Mesendoderm (in vitro differentiated cells): ENCODE data around the gene MYLIP.

ENCODE experiments used
- DNase-seq: peaks from one replicate; pipeline ENCODE4 v3.0.0; 2013
- H2AK5ac ChIP-seq: 2 replicates; pipeline ENCODE4 v1.6.1; 2013; ENCODE audit warnings: low read length, inconsistent platforms
- H2BK120ac ChIP-seq: 2 replicates; pipeline ENCODE4 v1.6.1; 2013; ENCODE audit warnings: low read depth, mild to moderate bottlenecking, low read length, moderate library complexity, mixed read lengths
- H2BK15ac ChIP-seq: replicated peaks from 2 replicates; pipeline ENCODE4 v1.6.1; 2013; ENCODE audit warnings: low read depth, mild to moderate bottlenecking, moderate library complexity
- H2BK5ac ChIP-seq: 2 replicates; pipeline ENCODE4 v1.6.1; 2013; ENCODE audit warnings: low read length, inconsistent platforms
- H3K18ac ChIP-seq: 2 replicates; pipeline ENCODE4 v1.6.1; 2013; ENCODE audit warnings: mild to moderate bottlenecking, low read length, mixed read lengths
- H3K23ac ChIP-seq: one replicate; pipeline ENCODE4 v1.6.1; 2013; ENCODE audit warnings: low read length
- H3K27ac ChIP-seq: 2 replicates; pipeline ENCODE4 v1.5.1; 2013; ENCODE audit warnings: low read depth, mild to moderate bottlenecking, inconsistent platforms, low read length, moderate library complexity
- H3K27me3 ChIP-seq: 2 replicates; pipeline ENCODE4 v1.6.1; 2013; ENCODE audit warnings: low read length, control low read depth, mild to moderate bottlenecking, inconsistent platforms; ENCODE audit not compliant: insufficient read depth, poor library complexity
- H3K36me3 ChIP-seq: 2 replicates; pipeline ENCODE4 v1.6.1; 2013; ENCODE audit warnings: low read length, inconsistent platforms; ENCODE audit not compliant: control insufficient read depth, insufficient read depth
- H3K4ac ChIP-seq: one replicate; pipeline ENCODE4 v1.6.1; 2013; ENCODE audit warnings: low read depth, mild to moderate bottlenecking, low read length, moderate library complexity
- H3K4me1 ChIP-seq: 2 replicates; pipeline ENCODE4 v1.6.1; 2013; ENCODE audit warnings: low read depth, low read length, inconsistent platforms; ENCODE audit not compliant: control insufficient read depth
- H3K4me2 ChIP-seq: 2 replicates; pipeline ENCODE4 v1.6.1; 2013; ENCODE audit warnings: low read length
- H3K4me3 ChIP-seq: 2 replicates; pipeline ENCODE4 v1.5.1; 2013; ENCODE audit warnings: mild to moderate bottlenecking, low read length
- H3K56ac ChIP-seq: one replicate; pipeline ENCODE4 v1.6.1; 2013; ENCODE audit warnings: low read length
- H3K79me1 ChIP-seq: 2 replicates; pipeline ENCODE4 v1.6.1; 2013; ENCODE audit warnings: low read length, inconsistent platforms
- H3K79me2 ChIP-seq: 2 replicates; pipeline ENCODE4 v1.6.1; 2013; ENCODE audit warnings: mild to moderate bottlenecking, low read length; ENCODE audit not compliant: control insufficient read depth, insufficient read depth
- H3K9ac ChIP-seq: 2 replicates; pipeline ENCODE4 v1.6.1; 2013; ENCODE audit warnings: low read length, inconsistent platforms
- H4K5ac ChIP-seq: one replicate; pipeline ENCODE4 v1.6.1; 2013; ENCODE audit warnings: low read length
- H4K8ac ChIP-seq: one replicate; pipeline ENCODE4 v1.6.1; 2013; ENCODE audit warnings: low read depth, mild to moderate bottlenecking, control low read depth, low read length, moderate library complexity
- WGBS: extraction: QIAGEN DNeasy Blood & Tissue Kit; methylation state at CpG from one replicate; pipeline ENCODE4 v1.1.7; 2013; ENCODE audit warnings: low lambda C conversion rate, missing lambda C conversion rate; ENCODE audit not compliant: insufficient coverage; ENCODE audit errors: extremely low coverage; 5-methylcytosine and 5-hydroxymethylcytosine counted together

The MYLIP gene

DNA sequence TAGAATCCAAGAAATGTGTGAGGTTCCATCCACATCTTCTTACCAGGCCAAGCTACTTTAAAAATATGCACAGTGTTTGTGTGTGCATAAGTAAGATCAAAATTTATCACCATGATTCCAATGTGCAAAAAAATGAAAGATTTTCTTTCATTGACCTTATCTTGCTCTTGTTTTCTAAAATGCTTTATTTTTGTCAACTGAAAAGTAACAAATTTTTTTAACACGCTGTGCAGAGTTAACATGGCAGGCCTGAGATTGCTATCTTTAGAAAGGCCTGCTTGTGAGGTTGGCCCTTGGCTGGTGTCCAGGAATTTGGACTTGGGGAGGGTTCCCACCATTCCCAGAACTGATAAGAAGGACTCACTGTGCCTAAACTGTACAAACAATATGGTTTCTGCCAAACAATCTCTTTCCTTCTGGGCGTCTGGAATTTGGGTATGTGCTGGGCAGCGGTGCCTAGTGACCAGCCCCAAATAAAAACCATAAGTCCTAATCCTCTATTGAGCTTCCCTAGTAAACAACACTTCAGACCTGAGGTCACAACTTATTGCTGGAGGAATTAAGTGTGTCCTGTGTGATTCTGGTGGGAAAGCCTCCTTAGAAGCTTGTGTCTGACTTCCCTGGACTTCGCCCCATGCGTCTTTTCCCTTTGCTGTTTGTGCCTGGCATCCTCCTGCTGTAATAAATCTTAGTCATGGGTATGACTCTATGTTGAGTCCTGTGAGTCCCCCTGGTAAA is 19.8 kb upstream of the MYLIP start:
- no peak overlapping the region for H3K18ac ChIP-seq
- H3K27ac ChIP-seq, result no peak overlapping the region
- H3K79me2 ChIP-seq, result no peaks in the 10 kb centered on the region
- H4K5ac ChIP-seq, result no peak overlapping the region
- H3K56ac ChIP-seq, result no peak overlapping the region
- no peak overlapping the region for H3K9ac ChIP-seq
- H3K4ac ChIP-seq, result no peak overlapping the region
- H2BK15ac ChIP-seq, result no peak overlapping the region
- H2BK5ac ChIP-seq, result no peak overlapping the region
- H3K4me2 ChIP-seq, result no peak overlapping the region
- no peak overlapping the region for H3K23ac ChIP-seq
- WGBS, result no CpG with 5 or more reads among the region's 5 CpGs
- no peak overlapping the region for H4K8ac ChIP-seq
- H3K79me1 ChIP-seq, result no peaks in the 10 kb centered on the region
- DNase-seq, result no peak
- H3K4me3 ChIP-seq, result no peak overlapping the region
- H2BK120ac ChIP-seq, result no peak overlapping the region
- H3K4me1 ChIP-seq, result no peaks in the 10 kb centered on the region
- no peak overlapping the region for H2AK5ac ChIP-seq
- no peaks in the 10 kb centered on the region for H3K36me3 ChIP-seq
- H3K27me3 ChIP-seq, result no peaks in the 10 kb centered on the region

DNA sequence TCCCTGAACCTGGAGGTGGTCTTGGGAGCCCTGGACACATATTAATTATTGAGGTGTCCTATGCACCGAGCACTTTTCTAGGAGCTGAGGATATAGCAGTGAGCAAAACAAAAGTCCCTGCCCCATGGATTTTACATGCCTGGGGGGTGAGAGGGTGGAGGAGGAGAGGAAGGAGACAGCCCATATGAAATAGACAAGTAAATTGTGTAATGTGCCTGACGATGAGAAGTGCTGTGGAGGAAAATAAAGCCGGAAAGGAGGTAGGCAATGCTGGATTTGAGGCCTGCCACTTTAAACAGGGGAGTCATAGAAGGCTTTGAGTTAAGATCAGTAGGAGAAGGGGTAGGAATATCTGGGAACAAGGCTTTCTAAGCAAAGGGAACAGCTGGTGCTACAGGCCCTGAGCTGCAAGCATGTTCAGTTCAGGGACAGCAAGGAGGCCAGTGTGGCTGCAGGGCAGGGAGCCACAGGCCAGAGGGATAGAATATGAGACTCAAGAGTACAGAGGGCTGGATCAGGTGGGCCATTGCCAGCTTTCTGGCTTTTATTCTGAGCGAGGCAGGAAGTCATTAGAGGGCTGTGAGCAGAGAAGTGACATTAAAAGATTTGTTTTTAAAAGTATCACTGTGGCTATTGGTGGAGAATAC is 19.1 kb upstream of the MYLIP start:
- no peak overlapping the region for H3K4ac ChIP-seq
- H4K5ac ChIP-seq, result no peak overlapping the region
- no peak for DNase-seq
- H3K79me2 ChIP-seq, result no peaks in the 10 kb centered on the region
- H2BK5ac ChIP-seq, result no peak overlapping the region
- H3K36me3 ChIP-seq, result no peaks in the 10 kb centered on the region
- no peaks in the 10 kb centered on the region for H3K4me1 ChIP-seq
- WGBS, result no CpG with 5 or more reads among the region's 4 CpGs
- H2BK120ac ChIP-seq, result no peak overlapping the region
- peak overlapping the region; percentile 28 for H4K8ac ChIP-seq
- H3K27ac ChIP-seq, result no peak overlapping the region
- no peak overlapping the region for H3K4me2 ChIP-seq
- no peak overlapping the region for H2BK15ac ChIP-seq
- H3K79me1 ChIP-seq, result no peaks in the 10 kb centered on the region
- no peak overlapping the region for H3K23ac ChIP-seq
- H3K9ac ChIP-seq, result no peak overlapping the region
- no peak overlapping the region for H3K18ac ChIP-seq
- H3K27me3 ChIP-seq, result no peaks in the 10 kb centered on the region
- no peak overlapping the region for H3K56ac ChIP-seq
- H3K4me3 ChIP-seq, result no peak overlapping the region
- no peak overlapping the region for H2AK5ac ChIP-seq

DNA sequence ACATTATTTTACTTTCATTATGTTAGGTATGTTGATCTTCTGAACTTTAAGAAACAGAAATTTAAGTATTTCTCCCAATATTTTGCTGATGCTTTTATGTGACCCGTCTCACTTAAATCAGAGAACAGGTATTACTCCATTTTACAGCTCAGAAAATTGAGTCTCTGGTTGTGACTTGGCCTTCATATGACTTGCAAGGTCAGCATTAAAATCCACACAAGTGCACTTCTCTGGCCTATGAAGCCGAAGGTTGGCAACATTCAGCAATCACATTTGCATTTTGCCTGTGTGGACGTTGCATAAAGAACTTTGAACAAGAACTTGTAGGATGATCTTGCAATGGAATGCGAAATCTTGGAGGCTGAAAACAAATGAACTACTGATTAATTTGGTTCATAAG is 10.1 kb upstream of the MYLIP start:
- H3K4me3 ChIP-seq, result no peak overlapping the region
- H3K79me1 ChIP-seq, result no peaks in the 10 kb centered on the region
- H2BK120ac ChIP-seq, result no peak overlapping the region
- no peaks in the 10 kb centered on the region for H3K4me1 ChIP-seq
- no CpG with 5 or more reads among the region's 4 CpGs for WGBS
- no peak overlapping the region for H3K18ac ChIP-seq
- no peak overlapping the region for H3K9ac ChIP-seq
- H3K56ac ChIP-seq, result no peak overlapping the region
- H4K8ac ChIP-seq, result no peak overlapping the region
- H3K79me2 ChIP-seq, result no peaks in the 10 kb centered on the region
- no peak overlapping the region for H3K4ac ChIP-seq
- no peak for DNase-seq
- no peaks in the 10 kb centered on the region for H3K27me3 ChIP-seq
- H2AK5ac ChIP-seq, result no peak overlapping the region
- no peak overlapping the region for H2BK15ac ChIP-seq
- no peaks in the 10 kb centered on the region for H3K36me3 ChIP-seq
- H3K27ac ChIP-seq, result no peak overlapping the region
- no peak overlapping the region for H2BK5ac ChIP-seq
- H3K4me2 ChIP-seq, result no peak overlapping the region
- no peak overlapping the region for H3K23ac ChIP-seq
- H4K5ac ChIP-seq, result no peak overlapping the region

DNA sequence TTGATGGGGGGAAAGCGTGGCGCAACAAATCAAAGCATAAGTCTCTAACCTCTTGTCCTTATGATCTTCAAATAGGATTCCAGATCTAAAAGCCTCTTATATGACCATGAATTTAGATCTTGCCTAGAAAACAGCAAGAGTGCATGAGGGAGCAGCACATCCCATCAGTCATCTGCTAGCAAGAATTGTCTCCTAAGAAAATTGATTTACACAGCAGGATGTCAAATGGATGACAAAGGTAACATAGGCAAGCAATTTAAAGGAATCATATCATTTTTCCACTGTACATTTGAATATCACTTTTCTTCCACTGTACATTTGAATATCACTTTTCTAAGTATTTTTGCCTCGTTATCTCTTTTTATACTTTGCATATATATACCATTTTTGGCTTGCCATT is 7.5 kb upstream of the MYLIP start:
- Histone ChIP-seq H2BK120ac (no peak overlapping the region), H3K36me3 (no peaks in the 10 kb centered on the region), H3K4ac (no peak overlapping the region), H3K4me1 (no peaks in the 10 kb centered on the region), H2BK5ac (no peak overlapping the region), H3K27ac (no peak overlapping the region), H2AK5ac (no peak overlapping the region), H3K18ac (no peak overlapping the region), H3K56ac (no peak overlapping the region), H3K79me2 (no peaks in the 10 kb centered on the region), H3K23ac (no peak overlapping the region), H3K4me2 (no peak overlapping the region), H3K4me3 (no peak overlapping the region), H3K27me3 (no peaks in the 10 kb centered on the region), H3K9ac (no peak overlapping the region), H2BK15ac (no peak overlapping the region), H3K79me1 (no peaks in the 10 kb centered on the region), H4K5ac (no peak overlapping the region), H4K8ac (no peak overlapping the region)
- no CpG with 5 or more reads among the region's 3 CpGs for WGBS
- DNase-seq, result no peak

DNA sequence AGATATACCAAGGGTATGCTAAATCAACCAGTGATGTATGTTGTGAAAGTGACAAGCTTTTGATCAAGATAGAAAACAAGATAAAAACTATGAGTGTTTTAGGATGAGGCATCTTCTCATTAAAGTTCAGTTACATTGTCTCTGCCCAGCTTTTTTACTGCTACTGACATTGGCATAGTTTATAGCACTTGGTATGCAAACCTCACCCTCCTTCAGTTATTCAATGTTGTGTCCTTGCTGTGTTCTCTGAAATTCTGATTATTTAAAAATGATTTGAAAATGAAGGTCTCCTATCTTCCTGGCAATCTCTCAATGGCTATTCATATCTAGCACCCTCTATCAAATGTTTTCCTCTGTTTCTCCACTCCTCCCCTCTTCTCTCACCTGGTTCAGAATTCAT is 6.7 kb upstream of the MYLIP start:
- no peak overlapping the region for H4K5ac ChIP-seq
- H3K4ac ChIP-seq, result no peak overlapping the region
- no peaks in the 10 kb centered on the region for H3K79me2 ChIP-seq
- no peak overlapping the region for H3K27ac ChIP-seq
- no peak overlapping the region for H2AK5ac ChIP-seq
- no peaks in the 10 kb centered on the region for H3K27me3 ChIP-seq
- H2BK15ac ChIP-seq, result no peak overlapping the region
- no peak overlapping the region for H3K4me2 ChIP-seq
- H3K79me1 ChIP-seq, result no peaks in the 10 kb centered on the region
- H3K9ac ChIP-seq, result no peak overlapping the region
- H3K18ac ChIP-seq, result no peak overlapping the region
- no peak overlapping the region for H3K4me3 ChIP-seq
- no peak overlapping the region for H4K8ac ChIP-seq
- no peak overlapping the region for H3K23ac ChIP-seq
- no peak overlapping the region for H3K56ac ChIP-seq
- no peak for DNase-seq
- H2BK5ac ChIP-seq, result no peak overlapping the region
- no peak overlapping the region for H2BK120ac ChIP-seq
- H3K36me3 ChIP-seq, result no peaks in the 10 kb centered on the region
- H3K4me1 ChIP-seq, result no peaks in the 10 kb centered on the region
